Stimulated activated CD8-positive, alpha-beta memory T cell treated with anti-CD3 and anti-CD28 coated beads, Interleukin-7, amount 100 ng/mL, for 24 hours (primary cell): ENCODE measurements around the gene RETREG3.
A peak's percentile ranks its signal among the peaks of the same experiment; 100 is the strongest.
"Not testable (repeated sequence)": the region's sequence is repeated elsewhere in the genome, so short reads cannot be mapped to it uniquely, and the experiment has no call there.

Experiments used
- DNase-seq: peaks from one replicate; pipeline ENCODE4 v3.0.0-alpha.2; 2020; ENCODE audit warnings: low read depth

The RETREG3 gene

DNA sequence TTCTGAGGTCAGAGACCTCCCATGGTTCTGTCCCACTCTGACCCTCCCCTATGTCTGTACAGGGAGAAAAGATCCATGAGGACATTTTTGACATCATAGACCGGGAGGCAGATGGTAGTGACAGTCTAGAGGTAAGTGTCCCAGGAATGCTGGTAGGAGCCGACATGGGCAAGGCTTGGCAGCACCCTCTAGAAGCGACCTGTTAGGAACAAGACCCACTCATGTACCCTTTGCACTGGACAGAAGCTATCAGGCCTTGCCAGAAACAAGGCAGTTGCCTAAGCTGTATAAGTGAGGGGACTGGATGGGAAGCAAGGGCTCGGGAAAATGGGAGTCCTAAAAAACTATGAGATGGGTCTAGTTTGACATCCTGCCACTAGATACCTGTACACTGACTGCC is 2.8 kb upstream of the RETREG3 start:
- DNase-seq = no peak

DNA sequence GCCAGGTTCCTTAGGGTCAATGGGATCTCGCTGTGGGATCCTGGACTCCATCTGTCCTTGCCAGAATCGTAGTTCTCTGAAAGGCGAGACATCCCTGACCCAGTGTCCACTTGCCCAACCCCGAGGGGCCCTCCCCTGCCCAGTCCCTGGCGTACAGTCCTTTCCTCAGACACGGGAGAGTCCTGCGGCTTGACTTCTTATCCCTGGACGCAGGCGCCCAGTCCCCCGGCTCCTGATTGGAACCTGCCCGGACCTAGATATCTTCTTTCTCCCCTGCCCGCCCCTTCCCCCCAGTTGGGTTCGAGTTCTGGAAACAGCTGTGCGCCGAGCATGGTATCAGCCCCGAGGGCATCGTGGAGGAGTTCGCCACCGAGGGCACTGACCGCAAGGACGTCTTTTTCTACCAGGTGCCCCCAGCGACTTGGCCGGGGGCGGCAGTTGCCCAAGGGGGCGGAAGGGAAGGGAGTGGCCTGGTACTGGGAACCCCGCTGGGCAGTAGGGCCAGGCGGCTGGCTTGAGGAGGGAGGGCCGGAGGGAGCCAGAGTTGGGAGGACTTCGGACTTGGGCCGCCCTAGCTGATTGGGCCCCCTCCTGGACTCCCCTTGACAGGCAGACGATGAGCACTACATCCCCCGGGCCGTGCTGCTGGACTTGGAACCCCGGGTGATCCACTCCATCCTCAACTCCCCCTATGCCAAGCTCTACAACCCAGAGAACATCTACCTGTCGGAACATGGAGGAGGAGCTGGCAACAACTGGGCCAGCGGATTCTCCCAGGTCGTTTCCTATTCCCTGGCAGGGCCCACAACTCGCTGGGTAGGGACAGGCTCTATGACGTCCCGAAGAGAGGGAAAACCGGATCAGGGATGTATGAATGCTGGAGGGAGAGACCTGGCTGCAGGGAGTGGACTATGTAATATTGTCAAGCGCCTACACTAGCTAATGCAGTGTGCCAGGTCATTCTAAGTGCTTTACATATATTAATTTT is 934 bp upstream of the RETREG3 start:
- DNase-seq = not testable (repeated sequence)

DNA sequence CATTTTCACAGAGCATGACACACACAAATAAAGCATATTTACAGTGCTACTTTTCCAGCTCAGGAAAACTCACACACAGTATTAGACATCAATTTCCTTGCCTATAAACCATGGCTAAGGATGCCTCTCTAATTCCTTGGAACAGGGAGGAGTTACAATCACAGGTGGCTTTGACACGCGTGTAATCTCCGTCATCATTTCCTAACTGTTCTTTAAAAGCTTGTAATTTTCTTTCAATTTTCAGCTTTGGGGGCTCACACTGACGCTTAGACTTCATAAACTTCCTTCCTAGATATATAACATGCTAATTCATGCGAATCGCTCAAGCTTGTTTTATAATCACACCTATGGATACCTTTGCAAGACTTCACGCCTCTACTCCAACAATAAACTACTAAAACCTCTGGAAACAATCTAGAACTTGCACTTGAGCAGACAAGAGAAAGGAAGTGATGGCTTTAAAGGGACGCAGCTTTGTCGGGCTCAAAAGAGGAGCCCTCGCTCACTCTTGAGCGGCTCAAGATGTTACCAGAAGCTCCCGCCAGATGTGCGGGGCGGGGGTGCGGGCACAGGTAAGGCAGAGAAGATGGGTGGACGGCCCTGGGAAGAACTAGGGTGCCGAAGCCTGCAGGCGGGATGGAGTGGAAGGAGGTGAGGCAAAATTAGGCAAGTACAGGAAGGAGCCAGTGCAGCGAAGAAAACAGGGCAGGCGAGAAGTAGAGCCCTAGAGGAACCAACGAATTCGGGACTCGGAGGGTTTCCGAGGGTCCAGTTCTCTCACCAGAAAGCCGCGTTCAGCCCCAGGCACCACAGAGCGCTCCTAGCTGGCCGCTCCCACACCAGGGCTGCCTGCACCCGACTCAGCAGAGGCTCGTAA is 631 bp downstream of the RETREG3 start:
- peak; percentile 4 for DNase-seq

DNA sequence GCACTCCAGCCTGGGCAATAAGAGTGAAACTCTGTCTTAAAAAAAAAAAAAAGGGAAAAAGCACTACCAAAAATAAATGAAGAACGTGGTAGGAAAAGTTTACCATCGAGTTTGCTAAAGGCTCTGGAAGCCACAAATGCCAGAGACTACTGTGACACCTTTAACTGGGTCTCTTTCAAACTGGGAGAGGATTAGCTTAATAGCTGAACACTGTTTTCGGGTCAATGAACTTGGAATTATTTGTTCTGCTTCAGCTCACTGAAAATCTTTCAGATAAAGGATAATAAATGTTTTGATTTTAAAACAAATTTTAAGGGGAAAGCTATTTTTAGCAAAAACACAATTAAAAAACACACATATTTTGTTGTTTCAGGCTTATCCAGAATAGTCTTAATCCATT is 1.4 kb downstream of the RETREG3 start:
- DNase-seq = no peak

DNA sequence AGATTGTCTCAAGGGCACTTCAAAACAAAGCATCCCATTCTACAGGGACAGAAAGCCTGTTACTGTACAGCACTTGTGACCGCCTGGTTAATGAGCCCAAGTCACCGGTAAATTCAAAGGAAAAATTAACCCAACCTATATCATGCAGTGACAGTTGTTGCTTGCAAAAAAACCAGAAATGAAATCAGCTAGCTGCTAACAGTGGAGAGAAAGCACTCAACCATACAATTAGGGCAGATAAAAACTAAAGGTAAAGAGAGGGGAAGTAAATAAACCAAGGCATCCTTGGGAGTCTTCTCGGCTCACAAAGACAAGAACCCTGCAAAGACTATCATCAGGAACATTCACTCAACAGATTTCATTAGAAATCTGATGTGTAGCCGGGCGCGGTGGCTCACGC is 5.9 kb downstream of the RETREG3 start:
- no peak for DNase-seq

DNA sequence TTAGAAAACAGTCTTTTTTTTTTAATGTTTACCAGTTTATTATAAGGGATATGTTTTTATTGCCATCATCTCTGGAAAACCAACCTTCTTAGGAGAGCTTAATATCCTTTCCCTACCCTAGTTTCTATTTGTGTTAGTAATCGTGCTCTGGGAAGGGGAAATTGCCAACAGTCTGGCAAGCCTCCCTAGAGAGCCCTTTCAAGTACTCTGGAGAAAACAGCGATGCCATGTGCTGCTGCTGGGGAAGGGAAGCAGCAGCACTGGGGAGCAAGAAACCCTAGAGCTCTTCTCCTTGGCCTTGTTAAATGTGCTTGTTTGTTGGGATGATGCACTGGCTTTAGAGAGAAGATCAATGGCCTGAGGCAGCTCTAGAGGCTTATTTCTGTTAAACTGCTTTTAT is 10.3 kb downstream of the RETREG3 start:
- no peak for DNase-seq

DNA sequence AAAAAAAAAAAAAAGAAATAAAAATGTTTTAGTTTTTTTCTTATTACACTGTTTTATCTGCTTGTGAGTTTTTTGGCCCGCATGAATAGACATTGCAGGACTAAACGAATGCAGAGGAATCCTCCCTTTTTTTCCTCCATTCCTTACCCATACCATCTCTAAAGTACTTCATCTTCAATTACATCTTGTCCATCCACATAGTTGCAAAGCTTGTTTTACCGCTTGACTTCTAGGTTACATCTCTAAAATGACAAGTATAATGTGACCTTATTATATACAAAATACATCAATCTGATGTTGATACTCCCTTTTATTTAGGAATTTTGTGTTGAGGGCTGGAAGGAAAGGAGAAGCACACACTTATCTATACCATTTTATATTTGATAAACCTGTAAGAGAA is 12.8 kb downstream of the RETREG3 start:
- DNase-seq = no peak

DNA sequence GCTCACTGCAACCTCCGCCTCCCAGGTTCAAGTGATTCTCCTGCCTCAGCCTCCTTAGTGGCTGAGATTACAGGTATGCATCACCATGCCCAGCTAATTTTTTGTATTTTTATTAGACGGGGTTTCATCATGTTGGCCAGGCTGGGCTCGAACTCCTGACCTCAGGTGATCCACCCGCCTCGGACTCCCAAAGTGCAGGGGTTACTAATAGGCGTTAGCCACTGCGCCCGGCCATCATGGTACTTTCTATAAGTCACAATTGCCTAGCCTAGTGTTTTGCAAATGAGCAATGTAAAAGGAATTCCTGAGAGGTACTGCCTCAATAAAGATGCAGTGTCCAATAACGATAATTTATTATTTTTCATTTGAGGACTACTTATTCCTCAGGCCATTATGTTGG is 17.8 kb downstream of the RETREG3 start:
- DNase-seq = no peak

DNA sequence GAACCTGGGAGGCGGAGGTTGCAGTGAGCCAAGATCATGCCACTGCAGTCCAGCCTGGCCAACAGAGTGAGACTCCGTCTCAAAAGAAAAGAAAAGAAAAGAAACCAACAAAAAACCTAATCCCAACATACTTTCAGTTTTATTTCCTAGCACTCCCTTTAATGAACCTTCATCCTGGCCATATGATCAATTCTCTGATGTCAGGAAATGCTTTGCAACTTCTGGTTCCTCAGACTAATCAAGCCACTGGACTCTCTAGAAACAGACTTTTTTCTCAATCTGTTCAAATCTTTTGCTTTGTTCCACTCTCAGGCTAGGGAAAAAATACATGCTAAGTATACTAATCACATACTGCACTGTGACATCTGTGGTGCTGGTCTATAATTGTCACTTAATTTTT is 18.3 kb downstream of the RETREG3 start:
- DNase-seq = no peak

DNA sequence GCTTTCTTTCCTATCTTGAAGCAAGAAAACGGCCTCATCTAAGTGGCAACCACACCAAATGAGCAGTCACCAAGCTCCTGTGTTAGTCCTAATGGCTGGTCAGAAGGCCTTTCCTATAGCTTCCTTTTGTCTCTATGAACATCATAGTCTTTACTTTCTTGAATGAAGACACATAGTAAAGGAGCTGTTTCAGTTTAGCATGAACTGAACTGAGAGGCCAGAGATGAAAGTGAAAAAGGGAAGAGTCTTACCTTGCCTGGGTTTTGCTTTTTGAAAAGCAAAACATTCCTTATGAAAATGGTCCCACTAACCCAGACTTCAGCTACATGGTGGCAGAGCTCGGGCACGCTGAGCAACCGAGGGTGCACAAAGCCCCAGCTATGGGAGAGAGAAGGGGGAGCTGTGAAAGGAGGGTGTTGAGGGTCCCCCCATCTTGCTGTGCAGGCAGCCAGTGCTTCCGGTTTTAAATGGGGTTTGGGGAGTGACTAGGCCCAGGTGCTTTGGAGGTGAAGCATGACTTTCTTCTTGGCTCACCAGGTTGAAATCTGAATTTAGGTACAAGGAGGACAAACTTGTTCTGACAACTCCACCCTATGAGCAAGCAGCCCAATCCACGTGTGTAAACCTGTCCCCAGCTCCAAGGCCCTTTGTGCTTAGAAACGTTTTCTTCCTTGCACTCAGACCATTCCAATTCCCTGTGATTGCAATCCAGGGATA is 22.5 kb downstream of the RETREG3 start:
- no peak for DNase-seq

DNA sequence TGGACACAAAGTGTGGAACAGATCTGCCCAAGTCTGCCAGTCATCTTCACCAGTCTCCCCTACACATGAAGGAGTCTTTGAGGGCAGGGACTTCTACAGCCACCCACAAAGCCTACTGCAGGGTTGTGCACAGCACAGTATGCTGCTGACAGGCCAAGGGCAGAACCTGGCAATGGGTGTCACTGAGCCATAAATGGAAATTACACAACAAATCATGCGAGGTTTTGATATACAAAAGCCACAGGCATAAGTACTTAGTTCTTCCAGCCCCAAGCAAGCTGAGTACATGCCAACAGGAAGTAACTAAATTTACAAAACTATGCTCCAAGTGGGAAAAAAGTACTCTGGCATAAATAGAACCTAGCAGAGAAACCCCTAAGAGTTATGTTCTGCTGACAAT is 23.8 kb downstream of the RETREG3 start:
- DNase-seq = no peak

DNA sequence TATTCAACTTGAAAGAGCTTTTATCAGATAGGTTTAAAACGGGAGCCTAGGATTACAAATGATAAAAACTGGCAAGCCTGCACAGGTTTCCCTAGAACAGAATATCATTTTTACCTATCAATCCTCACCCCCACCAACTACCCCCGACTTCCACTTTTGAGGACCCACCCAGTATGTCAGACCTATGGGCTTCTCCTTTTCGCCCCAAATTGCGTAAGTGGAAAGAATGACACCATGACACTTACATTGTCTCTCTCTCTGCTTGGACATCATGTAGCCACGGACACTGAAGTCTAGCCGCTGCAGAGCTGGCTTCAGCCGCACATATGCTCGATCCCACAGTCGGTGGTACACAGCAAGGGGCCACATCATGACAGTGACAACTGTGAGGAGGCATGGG is 24.3 kb downstream of the RETREG3 start:
- DNase-seq = no peak

DNA sequence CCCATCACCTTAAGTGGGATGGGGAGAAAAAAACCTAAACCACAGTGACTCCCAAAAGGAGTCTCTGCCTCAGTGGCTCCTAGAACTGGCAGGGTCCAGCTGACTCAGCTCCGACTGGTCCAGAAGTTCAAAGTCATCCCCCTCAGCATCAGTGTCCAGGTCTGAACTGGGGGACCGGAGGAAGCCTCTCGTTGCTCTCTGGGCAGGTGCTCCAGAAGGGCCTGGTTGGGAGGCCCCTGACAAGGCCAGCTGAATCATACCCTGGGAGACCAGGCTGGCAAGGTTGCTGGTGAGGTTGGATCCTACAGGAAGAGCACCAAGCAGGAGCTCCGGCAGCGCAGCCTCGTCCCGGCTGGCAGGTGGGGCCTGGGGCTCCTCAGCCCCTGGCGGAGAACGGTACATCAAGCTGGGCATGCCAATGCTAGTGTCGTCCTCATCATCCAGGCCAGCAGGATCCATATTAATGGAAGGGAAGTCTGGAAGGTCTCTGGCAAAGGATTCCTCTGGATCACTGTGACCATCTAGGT is 27.4 kb downstream of the RETREG3 start:
- DNase-seq = no peak

DNA sequence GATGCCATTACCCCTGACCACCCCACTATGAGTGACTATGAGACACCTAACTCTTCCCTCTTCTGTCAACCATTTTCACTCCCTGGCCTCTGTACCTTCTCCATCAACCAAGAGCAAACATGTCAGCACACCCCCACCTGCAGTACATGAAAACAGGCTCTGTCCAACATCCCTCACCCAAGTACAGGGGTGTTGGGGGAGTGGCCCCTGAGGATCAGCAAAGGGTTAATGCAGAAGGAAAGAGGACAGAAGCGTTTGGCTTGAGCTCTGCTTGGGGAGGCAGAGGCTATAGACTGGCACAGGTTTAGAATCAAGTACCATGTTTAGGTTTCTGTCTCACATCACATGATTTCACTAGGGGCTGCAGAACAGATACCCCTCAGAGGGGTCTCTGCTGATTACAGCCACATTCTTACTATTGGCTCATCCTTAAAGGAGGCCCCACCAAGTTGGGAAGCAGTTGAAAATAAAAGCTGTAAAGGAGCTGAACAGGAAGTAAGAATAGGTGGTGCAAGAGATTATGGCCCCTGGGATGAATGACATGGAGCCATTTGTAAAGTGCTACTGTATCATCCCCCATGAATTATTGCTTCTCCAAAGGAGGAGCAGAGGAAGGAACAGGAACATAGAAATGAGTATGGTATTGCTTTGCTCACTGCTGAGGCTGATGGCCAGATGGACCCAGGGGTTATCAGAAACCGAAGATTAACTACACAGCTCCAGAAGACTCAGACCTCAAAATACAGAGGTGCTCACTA is 29.2 kb downstream of the RETREG3 start:
- no peak for DNase-seq

DNA sequence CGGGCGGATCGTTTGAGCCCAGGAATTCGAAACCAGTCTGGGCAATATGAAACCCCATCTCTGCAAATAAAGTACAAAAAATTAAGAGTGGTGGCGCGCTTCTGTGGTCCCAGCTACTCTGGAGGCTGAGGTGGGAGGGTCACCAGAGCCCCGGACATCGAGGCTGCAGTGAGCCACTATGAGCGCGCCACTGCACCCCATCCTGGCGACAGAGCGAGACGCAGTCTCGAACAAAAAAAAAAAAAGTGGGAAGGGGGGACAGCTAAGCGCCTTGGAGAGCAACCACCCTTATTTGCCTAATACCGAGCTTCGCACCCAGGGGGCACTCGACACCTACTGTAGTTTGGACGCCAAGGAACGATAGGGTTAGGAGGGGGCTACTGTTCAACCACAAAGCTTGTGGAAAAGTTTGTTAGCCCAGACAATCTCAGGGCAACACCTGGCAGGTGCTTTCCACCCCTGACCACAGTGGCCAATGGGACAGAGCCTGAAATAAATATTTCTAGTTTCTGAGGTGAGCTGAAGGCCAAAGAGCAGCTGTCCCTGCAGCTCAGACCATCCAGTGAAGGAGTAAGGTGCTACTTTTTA is 30.8 kb downstream of the RETREG3 start:
- DNase-seq = peak; percentile 52

DNA sequence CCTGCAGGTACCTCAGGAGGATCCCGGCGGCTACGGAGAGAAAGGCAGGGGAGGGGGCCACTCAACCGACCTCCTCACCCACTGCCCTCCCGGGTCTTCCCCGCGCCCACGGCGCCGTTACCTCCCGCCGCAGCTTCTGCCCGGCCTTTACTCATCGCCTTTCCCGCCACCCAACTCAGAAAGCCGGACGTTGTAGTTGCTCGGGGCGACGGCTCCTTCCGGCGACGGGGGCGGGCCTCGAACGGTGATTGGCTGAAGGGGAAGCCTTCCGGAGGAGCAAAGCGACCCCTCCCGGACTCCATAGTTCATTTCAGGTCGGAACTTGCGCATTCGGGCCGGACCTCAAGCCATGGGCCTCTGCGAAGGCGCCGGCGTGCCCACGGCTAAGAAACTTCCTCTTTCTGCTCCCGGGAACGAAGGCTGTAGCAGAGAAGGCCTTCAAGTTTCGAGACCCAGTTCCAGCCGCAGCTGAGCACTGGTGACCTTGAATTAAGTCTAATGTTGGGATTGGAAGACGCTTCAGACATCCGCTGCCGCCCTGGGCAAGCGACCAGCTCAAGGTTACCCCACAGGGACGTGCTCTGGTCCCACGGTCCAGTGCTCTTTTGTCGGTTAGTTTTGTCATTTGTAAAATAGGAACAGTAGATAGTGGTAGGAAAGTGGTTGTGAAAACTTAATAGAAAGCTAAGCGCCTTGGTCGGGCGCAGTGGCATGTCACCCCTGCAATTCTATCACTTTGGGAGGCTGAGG is 31.5 kb downstream of the RETREG3 start, which contains the start of gene PSMC3IP:
TSS of gene PSMC3IP (minus strand) at position 198 of the 750 bp plus-strand sequence. CDS start at position 155, 43 bp downstream.
- DNase-seq = peak; percentile 89

DNA sequence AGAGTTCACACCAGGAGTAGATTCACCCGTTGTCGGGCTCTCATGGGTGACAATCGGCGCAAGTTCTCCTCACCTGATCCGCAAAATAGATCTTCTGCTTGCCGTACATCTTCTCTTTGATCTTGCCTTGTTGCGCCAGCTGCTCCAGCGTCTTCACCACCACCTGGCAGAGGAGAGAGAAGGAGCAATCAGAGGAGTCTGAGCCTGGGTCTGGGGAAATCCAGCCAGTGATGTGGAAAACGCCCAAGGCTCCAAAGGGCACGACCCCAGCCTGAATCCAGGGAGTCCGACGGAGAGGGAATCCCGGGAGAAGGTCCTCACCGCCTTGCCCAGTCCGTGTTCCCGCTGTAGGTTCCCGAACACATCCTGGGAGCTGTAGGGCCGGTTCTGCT is 32.0 kb downstream of the RETREG3 start:
- DNase-seq = no peak

DNA sequence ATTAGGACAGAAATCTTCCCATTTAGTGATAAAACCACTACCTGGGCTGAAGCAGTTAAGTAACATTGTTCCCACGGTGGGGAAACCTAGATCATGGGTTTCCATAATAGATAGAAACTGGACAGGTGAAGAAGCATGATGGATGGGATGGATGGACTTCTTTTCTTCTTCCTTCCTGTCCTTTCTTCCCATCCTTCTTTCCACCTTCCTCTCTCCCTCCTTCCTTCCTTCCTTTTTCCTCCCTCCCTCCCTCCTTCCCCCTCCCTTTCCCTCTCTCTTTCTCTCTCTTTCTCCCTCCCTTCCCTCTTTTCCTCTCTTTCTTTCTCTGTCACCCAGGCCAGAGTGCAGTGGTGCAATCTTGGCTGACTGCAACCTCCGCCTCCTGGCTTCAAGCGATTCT is 34.7 kb downstream of the RETREG3 start:
- no peak for DNase-seq

DNA sequence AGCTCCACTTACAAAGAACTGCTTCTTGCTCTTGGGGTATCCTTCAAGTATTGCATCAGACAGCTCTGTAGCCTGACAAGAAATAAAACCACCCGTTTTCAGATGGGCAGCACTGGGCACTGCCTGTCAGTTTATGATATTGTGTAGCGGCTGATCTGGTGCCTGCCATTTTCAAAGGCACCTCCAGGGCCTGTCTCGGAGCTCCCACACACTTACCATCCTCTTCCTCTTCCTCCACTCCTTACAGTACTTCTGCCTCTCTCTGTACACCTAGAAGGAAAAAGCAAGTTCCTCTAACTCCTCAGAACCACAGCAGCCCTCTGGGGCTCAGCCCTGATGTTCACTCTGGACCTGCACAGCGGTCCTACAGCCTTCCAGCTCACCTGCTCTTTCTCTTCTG is 36.1 kb downstream of the RETREG3 start:
- no peak for DNase-seq
